Epidermal melanocyte (primary cell): ENCODE data around the gene KIAA0825.

Source experiments
- DNase-seq: peaks from one replicate; pipeline ENCODE4 v3.0.0; 2011; ENCODE audit warnings: low spot score; ENCODE audit not compliant: insufficient read length

KIAA0825 gene

DNA sequence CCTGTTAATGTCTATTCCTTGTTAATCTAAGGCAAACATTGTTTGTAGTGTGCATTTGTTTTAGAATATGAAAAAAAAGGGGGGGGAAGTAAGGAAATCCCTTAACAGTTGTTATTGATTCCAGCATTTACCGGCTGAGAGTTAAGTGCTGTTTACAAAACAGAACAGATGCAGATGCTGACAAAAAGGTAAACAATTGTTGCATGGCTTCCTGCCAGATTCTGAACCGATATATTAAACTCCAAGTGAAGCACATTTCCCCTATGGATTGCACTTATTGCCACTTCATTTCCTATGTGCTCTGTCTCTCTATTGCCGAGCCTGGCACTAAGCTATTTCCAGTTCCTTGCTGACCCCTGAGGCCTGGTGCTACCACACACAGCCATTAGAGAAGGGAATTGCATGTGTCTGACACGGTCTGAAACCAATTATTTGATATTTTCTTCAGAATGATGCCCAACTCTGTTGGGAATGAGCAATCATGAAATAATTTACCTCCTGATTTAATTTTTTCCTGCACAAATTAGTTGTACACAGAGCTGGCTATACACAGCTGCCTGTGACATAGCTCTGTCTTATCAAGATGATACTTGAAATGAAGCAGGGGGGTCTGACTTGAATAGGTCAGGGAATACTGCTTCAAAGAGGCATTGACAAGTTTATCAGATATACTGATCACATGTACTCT lies 109.8 kb downstream of the KIAA0825 start:
- DNase-seq = no peak

DNA sequence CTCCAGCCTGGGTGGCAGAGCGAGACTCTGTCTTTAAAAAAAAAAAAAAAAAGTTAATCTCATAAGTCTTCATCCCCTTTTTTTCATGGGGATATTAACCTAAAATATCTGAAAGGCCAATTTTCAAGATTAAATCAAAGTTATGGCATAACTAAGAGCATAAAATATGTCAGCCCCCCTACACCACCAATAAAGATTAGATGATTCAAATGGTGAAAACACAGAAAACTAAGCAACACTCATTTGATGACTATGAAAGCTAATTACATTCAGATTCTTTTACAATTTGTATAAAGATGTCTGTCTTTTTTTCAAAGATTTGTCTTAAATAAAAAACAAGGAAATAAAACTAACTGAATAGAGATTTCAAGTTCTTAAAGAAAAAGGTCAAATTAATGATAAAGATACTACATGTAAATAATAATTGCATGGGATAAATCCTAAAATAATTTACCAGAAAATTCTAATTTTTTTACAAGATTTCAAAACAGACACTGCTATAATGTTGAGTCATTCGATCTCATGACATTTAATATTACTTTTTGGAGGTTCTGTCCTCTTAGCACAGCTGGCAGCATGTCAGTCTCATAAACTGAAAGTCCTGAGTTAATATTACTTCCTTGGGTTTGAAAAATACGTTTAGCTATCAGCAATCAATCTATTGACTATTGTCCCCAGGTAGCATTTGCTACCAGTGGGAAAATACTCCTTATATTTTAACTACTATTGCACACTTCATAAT lies 112.9 kb downstream of the KIAA0825 start:
- no peak for DNase-seq

DNA sequence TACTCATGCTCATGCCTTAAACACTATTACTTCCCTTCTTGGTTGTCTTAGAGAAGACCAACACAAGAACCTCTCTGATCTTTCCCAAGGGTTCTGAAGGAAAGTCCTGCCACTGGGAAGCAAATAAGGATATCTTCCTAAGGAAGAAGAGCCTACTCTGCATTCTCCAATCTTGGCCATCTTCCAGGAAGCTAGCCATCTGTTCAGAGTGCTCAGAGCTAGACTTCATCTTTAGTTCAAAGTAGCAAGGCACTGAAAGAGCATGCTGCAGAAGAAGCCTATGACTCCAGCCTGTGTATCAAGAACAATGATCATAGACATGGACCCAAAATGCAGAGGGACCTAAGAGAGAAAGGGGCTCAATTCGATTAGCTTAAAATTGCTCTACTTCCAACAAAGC lies 114.7 kb downstream of the KIAA0825 start:
- DNase-seq = no peak

DNA sequence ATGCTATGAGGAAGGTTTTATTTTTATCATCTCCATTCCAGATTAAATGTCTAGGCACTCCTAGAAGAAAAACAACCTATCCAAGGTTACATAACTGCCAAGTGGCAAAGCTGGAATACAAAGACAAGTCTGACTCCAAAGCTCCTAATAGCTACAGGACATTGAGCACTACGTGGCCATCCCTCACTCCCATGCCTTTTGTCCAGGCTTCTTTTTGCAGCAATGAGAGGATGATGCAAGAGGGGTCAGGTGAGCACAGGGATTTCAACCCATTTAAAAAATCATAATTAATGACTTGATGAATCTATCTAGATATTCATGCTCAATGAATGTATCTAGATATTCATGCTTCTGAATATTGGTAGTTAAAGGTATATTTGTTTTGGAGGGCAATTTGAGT lies 117.0 kb downstream of the KIAA0825 start:
- no peak for DNase-seq

DNA sequence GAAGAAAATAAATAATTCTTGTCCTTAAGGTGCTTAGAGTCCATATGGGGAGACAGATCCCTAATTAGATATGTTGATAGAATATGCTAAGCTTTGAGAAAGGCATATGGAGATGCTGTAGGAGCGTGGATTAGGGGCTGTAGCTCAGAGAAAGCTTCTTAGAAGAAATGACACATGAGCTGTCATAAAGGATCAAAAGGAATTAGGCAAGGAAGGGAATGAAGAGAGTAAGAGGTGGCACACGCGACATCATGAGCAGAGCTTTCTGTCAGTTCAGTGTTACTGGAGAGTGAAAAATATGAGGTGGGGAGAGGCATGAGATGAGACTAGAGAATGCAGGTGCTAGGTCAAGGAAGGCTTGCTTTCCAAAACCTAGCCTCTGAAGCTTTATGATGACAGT lies 118.6 kb downstream of the KIAA0825 start:
- DNase-seq = no peak

DNA sequence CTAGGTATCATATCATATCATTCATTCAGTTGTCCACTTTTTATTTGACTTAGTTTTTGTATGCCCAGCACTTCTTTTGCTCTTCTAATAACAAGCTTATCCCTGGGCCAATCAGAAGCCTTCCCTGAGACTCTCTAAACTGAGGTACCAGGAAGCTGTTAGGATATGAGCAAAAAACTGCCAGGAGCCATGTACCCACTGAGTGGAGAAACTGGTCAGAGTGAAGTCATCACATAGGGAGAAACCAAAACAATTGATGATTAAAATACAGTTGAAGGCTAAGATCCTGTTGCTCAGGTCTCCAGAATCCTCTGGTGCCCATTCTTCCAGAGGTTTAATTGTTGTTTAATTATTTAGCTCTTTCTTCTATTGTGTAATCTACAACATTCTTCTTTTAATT lies 120.2 kb downstream of the KIAA0825 start:
- DNase-seq = no peak

DNA sequence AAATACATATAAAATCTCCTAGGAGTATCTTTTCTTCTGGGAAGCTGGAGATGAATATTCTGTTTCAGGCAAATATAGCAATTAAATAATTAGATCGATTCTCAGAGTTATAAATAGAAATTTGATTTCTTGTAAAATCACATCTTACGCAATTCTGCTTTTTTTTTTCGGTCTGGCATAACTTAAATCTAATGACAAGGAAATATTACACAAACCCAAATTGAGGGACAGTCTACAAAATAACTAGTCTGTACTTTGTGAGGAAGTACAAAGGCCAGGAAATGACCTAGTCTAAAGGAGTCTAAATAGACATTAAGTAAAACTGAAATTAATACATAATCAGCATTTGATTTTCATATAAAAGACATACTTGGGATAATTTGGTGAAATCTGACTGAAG lies 133.3 kb downstream of the KIAA0825 start:
- no peak for DNase-seq

DNA sequence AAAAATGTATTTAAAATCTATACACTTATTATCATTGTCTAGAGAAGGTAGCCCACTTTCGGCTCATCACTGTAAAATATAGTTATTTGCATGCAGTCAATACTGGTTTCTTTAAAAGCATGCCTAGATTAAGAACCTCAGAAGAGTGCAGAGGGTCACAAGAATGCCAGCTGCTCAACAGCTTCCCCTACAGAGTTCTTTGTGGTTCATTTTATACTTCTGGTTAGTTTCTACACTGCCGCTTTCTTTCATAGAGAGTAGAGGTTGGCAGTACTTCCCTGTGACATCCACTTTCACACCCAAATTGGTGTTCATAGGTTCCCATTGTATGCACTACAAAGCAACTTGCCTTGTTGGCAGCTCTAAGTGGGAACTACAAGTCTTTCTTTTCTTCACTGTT lies 137.3 kb downstream of the KIAA0825 start:
- DNase-seq = no peak

DNA sequence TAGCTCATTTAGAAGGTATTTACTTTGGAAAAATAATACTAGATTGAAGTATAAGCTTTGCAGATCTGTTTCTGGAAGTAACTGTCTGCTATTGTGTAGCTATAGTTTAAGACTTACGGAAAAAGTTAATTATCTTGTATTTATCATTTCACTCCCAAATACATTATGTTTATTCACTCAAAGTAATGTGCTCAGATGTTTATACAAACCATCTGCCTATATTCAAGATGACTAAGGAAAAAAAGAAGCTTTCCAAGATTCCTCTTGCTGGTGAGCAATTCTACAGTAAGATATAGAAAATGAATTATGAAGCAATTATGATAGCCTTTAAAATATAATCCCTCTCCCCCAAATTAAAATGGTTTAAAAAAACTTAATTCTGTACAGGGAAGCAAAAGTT lies 137.9 kb downstream of the KIAA0825 start:
- no peak for DNase-seq

DNA sequence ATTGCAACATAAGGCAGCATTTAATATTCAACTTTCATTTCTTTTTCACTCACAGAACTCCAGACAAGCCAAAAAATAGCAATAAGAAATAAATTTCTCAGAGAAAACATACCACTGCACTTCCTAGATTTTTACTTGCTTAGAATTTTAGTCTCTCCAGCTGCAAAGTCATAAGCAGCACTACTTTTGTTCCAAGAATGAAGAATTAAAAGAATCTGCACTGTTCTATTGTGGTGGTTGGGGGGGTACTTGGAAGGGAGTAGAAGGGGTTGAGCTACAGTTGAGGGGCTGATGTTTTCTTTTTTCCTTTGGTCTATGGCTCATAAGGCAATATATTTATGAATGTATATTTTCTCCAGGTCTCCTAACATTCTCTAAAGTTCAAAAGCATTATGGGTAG lies 144.5 kb downstream of the KIAA0825 start:
- DNase-seq = no peak

DNA sequence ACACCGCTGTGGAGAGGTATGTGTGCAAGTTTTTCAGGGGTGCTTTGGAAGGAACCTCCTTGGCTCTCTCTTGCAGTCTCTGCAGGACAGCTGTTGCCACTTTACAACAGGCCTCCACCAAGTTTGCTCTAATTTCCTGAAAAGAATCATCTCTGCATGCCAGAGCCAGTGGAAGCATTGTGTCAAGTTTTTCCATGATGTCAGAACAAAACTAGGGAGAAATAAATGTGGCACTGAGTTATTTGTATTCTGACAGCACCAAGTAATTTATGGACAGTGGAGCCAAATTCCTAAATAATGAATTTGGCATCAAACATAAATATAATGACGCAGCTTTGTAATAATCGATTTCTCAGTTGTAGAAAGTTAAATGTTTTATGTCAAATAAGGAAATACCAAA lies 146.9 kb downstream of the KIAA0825 start:
- DNase-seq = no peak

DNA sequence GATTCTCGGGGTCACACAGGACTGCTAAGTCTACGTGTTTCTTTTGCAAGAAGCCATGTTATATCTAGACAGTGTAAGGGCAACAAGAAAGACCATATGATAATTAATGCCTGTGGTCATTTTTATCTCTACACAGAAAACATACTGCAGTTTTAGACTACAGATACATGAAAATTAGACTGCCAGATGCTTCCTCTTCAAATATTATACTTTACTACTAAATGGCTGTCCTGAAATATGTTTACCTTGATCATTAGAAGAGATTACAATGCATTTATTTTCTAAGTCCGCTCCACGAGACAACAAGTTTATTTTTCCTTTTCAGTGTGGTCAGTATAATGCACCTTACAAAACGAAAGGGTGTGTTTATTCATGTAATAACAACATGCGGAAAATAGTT lies 147.6 kb downstream of the KIAA0825 start:
- no peak for DNase-seq

DNA sequence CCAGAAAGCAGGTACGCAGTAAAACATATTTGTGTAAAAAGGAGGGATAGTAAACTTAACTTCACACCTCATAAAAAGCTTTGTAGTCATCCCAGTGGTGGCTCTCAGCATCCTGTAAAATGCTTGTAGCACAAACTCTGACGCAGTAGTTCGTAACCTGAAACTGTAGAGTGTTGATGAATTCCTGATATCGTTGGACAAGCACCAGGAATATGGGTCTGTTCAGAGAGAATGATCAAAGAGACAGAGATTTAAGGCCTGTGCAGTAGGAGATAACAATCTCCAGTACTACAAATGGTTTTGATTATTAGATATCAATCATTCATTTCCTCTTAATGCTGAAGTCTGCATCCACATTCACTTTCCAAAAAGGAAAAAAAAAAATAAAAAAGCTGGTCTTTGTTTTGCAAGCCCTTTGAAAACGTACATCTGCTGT lies 148.5 kb downstream of the KIAA0825 start:
- no peak for DNase-seq

DNA sequence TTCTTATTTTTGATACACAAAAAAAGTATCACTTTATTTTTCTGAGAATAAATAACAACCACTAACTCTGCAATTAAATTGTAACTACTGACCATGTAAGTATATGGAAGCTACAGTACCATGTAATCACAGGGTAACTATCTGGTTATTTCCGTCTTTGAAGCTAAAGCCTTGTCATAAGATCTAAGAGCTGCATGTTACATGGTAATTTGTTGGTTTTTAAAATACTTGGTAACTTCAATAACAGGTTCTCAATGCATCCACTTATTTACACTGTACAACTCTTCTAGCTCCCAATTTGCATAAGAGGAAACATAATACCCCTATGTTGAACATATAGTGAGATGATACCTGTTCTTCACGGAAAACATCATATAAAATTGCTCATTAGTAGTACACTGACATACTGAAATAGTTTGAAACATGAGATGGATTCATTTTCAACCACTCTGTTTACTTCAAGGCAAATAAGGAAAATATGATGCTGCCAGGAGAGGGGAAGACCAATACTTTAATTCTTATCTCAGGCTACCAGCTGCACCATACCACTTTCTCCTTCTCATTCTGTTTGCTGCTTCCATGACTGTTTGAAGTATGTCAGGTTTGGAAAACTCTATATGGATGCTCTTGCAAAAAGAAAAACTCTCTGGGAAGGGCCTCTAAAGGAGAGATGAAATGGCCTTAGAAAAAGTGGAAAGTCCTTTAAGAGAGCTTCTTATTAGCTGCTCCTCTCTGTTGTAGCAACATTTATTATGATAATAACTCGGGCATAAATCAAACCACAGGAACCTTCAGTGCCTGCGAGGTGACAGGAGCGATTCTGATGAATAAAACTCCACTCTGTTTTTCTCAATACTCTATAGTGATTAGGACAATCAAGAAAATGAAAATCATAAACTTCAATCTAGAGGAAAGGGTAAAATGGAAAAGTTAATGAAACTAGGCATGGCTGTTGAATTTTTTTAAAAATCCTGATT lies 150.2 kb downstream of the KIAA0825 start:
- DNase-seq = no peak

DNA sequence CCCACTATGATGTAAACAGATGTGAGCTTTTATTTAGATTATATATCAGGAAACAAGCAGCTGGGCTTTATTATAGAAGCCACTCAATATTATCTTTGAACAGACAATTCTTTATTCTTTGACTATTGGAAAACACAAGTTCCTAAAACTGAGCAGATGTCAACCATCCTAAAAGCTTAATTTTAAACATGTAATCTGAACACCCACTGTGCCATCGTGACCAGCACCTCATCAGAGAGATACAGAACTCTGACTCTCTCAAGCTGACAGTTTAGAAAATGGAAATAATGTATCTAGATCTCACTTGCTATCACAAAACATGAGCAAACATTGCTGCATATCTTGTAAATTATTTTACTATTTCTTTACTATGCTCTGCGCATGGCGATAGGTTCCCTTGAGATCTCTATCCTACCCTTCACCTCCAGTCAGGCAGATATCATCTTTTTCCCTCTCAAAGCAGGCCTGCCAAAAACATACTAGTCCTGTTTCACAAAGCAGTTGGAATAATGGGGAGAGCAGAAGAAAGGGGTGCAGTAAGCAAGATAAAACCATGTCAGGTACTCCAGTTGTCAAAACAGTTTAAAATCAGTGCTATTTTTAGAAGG lies 151.0 kb downstream of the KIAA0825 start:
- no peak for DNase-seq

DNA sequence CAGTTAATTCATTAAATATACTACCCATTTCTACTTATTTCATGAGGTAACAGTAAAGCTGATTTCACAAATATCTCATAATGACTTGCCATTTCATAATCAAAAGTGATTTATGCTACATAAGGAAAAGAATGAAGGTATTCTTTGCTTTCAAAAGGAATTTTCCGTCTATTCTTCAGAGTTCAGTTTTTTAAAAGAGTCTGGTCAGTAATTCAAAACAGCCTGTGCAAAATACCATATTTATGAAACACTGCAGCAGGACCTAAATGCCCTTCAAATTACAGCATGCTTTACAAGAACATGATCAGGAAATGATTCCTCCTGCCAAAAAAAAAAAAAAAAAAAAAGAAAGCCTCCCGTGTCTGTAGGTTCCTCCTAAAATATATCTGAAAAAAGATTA lies 154.7 kb downstream of the KIAA0825 start:
- DNase-seq = no peak

DNA sequence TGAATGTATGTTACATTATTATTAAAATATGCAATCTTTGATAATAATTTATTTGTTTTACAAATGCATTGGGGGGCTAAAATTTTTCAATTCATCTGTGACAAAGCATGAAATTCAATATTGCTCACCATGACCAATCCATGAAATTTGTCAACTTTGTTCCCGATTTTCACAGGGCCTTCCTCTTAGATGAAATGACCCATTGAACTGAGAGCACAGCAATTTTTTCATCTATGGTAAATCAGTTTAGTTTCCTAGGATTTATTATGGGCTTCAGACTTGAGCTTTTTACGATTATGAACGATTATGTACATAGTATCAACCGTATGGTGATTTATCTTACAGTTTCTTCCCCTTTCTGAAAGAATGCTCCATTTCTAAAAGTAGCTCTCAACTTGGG lies 157.3 kb downstream of the KIAA0825 start:
- no peak for DNase-seq

DNA sequence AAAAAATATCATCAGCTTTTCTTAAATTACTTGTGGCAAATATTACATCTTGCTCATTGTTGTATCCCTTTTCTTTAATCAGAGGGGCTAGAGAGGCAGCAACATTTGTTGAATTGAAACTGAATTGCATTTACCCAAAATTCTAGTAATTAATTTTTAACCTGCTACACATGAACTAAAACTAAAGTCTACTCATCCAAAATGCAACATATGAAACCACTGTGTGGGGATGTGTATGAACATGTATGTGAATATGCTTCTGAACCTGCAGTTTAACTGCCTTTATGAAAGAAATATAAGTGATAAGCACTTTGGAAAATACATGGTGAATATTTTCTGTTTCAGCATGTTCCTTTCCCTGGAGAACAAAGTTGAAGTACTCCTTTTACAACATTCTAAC lies 158.5 kb downstream of the KIAA0825 start:
- no peak for DNase-seq

DNA sequence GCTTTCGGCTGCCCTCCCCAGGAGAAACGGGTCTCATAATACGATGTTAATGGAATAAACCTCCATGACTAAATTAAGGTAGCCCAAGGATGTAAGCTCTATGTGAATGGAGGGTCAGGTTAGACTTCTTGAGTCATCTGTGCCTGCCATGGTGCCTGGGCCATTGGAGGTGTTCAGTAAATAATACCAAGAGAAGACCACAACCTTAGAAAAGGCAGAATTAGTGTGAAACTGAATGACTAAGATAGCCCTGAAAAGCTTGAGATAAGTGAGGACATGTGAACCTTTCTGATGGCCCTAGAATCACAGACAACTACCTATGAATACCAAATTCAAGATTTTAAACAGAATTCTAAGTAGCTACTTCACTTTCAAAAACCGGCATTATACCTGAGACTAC lies 160.6 kb downstream of the KIAA0825 start:
- DNase-seq = no peak

DNA sequence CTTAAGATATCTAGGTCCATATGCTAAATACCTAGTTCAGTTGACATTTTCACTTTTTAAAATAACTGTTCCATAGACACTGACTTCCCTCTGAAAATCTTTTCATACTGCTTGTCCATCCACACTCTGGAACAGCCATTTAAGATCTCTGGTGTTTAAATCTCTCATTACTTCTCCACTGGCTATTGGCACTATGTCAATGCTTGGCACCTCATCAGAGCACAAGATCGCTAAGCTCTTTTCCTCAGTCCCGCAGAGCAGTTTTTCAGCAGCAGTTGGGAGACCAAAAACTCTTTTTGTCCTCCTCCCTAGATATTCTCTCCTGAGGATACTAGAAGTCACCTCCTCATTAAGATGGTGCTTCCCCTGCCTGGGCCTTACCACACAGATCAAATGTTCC lies 172.7 kb downstream of the KIAA0825 start:
- no peak for DNase-seq

DNA sequence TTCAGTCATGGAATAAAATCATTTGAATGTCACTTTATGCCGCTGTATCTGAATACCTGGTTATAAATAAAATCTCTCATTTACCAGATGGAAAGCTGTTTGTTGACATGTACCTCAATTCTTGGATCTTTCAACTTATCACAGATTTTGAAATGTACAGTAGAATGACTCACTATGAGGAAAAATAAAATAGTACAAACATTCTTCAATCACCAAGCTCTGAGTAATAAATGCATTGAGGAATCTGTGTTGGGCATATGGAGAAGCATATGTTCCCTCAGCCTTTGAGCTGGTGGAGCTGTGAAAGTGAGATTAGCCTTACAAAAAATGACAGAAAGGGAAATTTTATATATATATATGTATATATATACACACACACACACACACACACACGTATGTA lies 175.4 kb downstream of the KIAA0825 start:
- DNase-seq = no peak

DNA sequence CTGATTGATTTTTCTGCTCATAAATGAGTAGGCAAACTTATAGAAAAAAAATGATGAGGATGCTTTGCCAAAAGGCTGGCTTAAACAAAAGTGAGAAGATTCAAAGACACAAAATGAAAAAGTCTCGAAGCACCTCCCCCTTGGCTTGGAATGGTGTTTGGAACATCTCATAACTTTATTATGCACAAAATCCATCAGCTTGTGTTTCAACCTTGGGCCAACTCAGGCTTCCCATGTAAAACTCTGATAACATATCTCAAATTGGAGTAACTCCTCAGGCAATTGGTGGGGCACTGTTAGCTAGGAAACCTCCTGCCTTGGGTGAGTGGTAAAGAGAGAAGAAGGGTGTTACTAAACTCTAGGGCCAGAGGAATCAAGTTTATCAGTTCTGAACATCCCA lies 176.3 kb downstream of the KIAA0825 start:
- DNase-seq = no peak
